ENCODE results near the gene NNT.
"Not testable (repeated sequence)": the region's sequence is repeated elsewhere in the genome, so short reads cannot be mapped to it uniquely, and the experiment has no call there.

Gene NNT

GRCh38 chr5:43584166-43584699 is 18.7 kb upstream of the NNT start:
- DNase-seq: no peak

- DNase-seq: no peak
These were observed 14.1 kb upstream of the NNT start for GRCh38 chr5:43588842-43589241.

- DNase-seq: no peak
These were observed 13.7 kb upstream of the NNT start for GRCh38 chr5:43589310-43589709.

GRCh38 chr5:43590700-43591099 is 12.3 kb upstream of the NNT start:
- DNase-seq: no peak

GRCh38 chr5:43592363-43592762 is 10.6 kb upstream of the NNT start:
- DNase-seq: no peak

GRCh38 chr5:43598927-43599326 is 4.1 kb upstream of the NNT start:
- not testable (repeated sequence) for DNase-seq

- no peak for DNase-seq
These were observed 1.3 kb upstream of the NNT start for GRCh38 chr5:43601454-43602260.

- peak; percentile 86 for DNase-seq
These were observed 601 bp downstream of the NNT start for GRCh38 chr5:43603344-43604217.

GRCh38 chr5:43604699-43605098 is 1.7 kb downstream of the NNT start:
- no peak for DNase-seq

- DNase-seq: no peak
These were observed 3.4 kb downstream of the NNT start for GRCh38 chr5:43606351-43606750.

GRCh38 chr5:43608406-43608805 is 5.4 kb downstream of the NNT start:
- DNase-seq: no peak

GRCh38 chr5:43609752-43610151 is 6.8 kb downstream of the NNT start:
- DNase-seq: no peak

GRCh38 chr5:43613370-43613769 is 10.4 kb downstream of the NNT start:
- DNase-seq: no peak

- no peak for DNase-seq
These were observed 12.6 kb downstream of the NNT start for GRCh38 chr5:43615445-43616184.

- no peak for DNase-seq
These were observed 13.6 kb downstream of the NNT start for GRCh38 chr5:43616535-43616934.

- DNase-seq: no peak
These were observed 16.4 kb downstream of the NNT start for GRCh38 chr5:43619380-43619779.

- no peak for DNase-seq
These were observed 16.9 kb downstream of the NNT start for GRCh38 chr5:43619911-43620310.

- DNase-seq: no peak
These were observed 18.0 kb downstream of the NNT start for GRCh38 chr5:43620944-43621505.

- DNase-seq: no peak
These were observed 19.1 kb downstream of the NNT start for GRCh38 chr5:43622074-43622473.

- DNase-seq: no peak
These were observed 20.2 kb downstream of the NNT start for GRCh38 chr5:43623048-43623680.

GRCh38 chr5:43627028-43627427 is 24.0 kb downstream of the NNT start:
- DNase-seq: no peak
